Globus pallidus (tissue), 1 donor: ENCODE measurements around the gene WNT7A.

Source experiments
- DNase-seq: peaks from one replicate; pipeline ENCODE4 v3.0.0-alpha.2; 2015; ENCODE audit warnings: low spot score

The WNT7A gene

GRCh38 chr3:13770170-13771169, 109.4 kb downstream of the WNT7A start:
- no peak for DNase-seq

GRCh38 chr3:13769422-13769821, 110.4 kb downstream of the WNT7A start:
- DNase-seq: no peak

GRCh38 chr3:13768453-13768852, 111.4 kb downstream of the WNT7A start:
- no peak for DNase-seq

- no peak for DNase-seq
Observed at GRCh38 chr3:13767896-13768295, 112.0 kb downstream of the WNT7A start.

- DNase-seq: no peak
Observed at GRCh38 chr3:13767030-13767429, 112.8 kb downstream of the WNT7A start.
